22Rv1 (cell line): ENCODE data around the gene ZNF831.

Experiments used
- CTCF ChIP-seq: fragments of 450-650 bp; IDR thresholded peaks from 2 replicates; pipeline ENCODE4 v1.5.1; 2017; ENCODE audit warnings: mild to moderate bottlenecking
- ZFX ChIP-seq: fragments of 450-650 bp; IDR thresholded peaks from 2 replicates; pipeline ENCODE4 v1.6.1; 2017; ENCODE audit warnings: antibody characterized with exemption, borderline replicate concordance

- TF ChIP-seq CTCF (no peak), ZFX (no peak)
Observed at GRCh38 chr20:59184880-59185447, 21.3 kb downstream of the ZNF831 start.
